Brain pericyte (primary cell): ENCODE data around the gene ALPI.
"Not testable (repeated sequence)": the region's sequence is repeated elsewhere in the genome, so short reads cannot be mapped to it uniquely, and the experiment has no call there.

Experiments used
- DNase-seq: peaks from one replicate; pipeline ENCODE4 v3.0.0-alpha.2; 2012; ENCODE audit warnings: low read depth, low spot score

The ALPI gene

DNA sequence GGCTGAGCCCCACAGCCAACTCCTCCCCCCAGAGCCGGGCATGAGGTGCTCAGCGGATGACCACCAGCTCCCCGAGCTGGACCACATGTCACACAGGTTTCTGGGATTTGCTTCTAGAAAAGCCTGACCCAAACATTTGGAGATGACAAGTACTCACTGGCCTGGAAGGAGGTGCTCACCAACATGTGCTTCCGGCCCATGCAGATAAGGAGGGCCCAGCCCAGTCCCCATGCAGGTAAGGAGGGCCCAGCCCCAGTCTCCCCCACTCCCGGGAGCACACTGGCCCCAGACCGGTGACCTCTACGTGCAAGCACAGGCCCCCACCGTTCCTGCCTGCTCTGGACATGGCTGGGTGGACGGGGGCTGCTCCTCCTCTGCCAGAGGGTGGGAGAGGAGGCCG is 14.0 kb upstream of the ALPI start:
- not testable (repeated sequence) for DNase-seq

DNA sequence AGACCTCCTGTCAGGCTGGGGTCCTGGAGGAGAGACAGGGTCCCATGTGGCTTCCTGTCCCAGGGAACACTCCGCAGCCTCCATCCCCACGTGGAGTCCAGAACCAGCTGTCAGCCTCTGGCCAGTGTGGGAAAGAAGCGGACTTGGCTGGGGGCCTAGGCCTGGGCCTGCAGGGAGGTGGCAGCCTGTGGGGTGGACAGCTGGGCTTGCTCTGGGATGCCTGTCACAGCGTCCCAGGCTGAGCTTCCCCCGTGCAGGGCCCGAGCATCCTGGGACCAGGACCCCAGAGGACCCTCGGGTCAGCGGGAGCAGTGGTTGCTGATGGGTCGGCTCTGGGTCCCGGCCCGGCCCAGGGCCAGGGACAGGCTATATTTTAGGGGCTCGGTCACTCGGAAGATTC is 13.5 kb upstream of the ALPI start:
- DNase-seq: not testable (repeated sequence)

DNA sequence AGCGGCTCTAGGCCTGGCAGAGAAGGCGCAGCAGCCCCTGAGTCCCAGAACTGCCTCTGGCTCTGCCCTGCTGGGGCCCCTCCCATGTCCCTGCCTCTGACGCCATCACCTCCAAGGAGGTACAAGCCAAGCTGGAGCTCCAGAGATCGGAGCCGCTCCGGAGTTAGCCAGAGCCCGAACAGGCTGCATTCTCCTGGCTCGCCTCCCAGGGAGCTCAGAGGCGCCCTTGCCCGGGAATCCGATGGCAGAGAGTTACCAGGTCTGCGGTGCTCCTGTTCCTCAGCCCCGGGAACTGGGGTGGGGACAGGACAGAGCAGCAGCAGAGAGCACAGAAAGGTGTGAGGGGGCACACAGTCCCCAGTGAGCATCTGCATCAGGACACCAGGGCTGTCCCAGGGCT is 12.9 kb upstream of the ALPI start:
- DNase-seq: not testable (repeated sequence)

DNA sequence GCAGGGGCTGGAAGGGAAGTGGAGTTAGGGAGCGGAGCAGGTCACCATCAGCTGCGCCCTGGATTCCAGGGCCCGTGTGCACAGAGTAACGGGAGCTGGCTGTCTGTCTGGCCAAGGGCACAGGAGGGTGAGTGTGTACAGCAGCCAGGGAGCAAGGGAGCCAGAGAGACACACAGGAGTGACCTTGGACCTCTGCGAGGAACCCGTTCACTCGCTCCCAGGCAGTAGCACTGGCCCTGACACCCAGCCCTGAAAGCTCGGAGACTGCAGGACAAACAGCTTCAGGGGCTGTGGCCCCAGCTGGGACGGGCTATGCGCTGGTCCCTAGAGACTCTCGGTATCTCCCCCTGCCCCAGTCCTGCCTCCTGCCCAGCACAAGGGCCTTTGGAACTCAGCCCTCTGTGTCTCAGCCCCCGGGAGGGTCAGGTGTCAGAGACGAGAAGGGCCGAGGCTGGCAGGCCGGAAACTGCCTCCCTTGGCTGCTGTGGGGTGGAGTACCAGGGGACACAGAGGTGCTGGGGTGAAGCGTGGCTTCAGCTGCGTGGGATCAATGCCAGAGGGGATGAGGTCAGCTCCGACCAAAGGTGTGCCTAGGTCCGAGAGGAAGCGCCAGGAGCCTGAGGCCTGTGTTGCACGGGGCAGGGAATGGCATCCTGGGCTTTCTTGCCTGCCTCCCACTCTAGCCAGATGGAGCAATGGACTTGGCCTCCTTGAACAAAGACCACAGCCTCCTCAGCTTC is 12.1 kb upstream of the ALPI start:
- DNase-seq: not testable (repeated sequence)

DNA sequence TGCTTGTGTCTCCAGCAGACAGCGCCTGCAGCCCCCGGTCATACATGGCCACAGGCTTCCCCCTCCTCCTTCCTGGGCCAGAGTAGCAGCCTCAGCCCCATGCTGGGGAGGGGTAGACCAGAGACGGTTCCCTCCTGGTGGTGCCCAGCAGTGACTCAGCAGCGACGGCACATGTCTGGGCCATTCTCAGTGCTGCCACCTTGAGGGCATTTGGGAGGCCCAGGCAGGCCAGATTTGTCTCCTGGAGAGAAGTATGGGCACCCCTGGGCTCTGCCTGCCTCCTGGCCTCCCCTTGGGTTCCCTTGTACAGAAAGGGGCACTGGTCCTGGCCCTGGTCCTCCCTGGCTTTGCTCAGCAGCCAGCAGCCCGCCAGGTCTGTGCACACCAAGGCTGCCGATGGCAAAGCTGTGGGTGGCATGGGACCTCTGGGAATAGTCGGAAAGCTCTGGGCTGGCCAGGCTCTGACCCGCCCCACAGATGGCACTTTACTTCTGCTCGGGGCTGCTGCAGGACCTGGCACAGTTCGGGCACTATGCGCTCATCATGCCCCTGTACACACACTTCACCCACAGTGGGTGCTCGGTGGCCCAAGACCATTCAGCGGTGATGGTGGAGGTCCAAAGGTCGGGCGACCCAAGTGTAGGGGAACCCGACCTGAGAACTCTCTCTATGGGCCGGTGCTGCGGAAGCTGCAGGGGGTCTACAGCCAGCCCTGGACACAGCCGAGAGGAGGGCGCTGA is 11.4 kb upstream of the ALPI start:
- DNase-seq: no peak

DNA sequence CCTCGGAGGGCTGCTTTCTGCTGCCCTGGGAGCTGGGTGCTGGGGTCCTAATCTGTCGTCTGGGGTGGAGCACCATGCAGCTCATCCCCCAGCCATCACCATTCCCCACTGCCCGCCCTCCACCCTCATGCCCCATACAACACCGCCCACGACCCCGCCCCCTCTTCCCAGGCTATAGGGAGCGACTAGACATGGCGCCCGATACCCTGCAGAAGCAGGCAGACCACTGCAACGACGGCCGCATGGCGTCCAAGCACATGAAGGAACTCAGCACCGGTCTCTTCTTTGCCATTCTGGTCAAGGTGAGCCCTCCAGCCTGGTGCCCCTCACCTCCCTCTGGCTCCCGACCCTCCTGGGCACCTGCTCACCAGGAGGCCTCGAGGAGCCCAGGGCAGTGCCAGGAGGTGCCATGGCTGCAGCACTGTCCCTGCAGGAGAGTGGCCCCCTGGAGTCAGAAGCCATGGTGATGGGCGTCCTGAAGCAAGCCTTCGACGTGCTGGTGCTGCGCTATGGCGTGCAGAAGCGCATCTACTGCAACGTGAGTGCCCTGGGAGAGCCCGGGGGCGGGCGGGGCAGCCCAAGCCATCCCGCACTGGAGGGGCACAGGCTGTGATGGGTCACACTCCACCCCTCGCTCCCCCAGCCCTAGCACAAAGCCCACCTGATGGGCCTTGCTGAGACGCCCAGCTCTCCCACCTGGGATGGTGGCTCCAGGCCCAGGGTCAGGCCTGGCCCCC is 10.6 kb upstream of the ALPI start:
- DNase-seq: not testable (repeated sequence)

DNA sequence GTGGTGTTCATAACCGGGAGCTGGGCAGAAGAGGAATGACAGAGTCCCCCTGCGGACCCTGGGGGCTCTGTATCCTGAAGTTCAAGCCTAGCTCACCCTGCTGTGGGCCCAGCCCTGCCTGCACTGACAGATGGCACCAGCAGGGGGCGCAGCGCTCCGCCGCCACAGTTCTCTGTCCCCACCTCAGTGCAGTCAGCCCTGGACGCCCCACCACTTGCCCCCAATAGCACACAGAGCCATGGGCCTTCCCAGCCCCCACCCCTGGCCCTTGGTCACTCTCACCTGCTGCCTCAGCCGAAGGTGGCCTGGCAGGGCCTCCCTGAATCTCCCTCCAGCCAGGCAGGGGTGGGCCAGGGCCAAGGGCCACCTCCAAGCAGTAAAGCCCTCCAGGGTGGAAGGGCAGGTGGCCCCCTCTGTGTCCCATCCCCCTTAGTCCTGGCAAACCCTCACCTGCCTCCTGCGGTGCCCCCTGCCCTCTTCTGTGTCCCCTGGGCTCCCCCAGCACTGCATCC is 9.6 kb upstream of the ALPI start:
- not testable (repeated sequence) for DNase-seq

DNA sequence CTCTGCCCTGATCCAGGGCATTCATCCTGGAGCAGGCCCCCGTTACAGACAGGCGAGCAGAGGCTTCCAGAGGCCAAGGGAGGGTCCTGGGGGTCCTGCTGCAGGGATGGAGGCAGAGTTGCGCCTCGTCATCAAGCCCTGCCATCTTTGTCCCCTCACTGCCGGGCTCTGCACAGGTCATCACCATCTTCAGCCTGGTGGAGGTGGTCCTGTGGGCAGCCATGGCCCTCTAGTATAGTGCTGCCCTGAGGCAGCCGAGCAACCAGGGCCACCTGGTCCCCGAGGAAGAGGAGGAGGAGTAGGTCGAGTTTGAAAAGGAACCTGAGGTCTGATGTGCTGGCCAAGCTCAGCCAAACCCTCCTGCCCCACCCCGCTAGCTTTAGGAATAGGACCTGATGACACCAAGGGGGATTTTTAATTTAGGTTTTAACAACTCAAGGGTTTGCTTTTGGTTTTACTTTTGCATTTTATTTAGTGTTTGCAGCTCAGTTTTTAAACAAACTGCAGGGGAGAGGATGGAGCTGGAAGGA is 8.8 kb upstream of the ALPI start:
- no peak for DNase-seq

DNA sequence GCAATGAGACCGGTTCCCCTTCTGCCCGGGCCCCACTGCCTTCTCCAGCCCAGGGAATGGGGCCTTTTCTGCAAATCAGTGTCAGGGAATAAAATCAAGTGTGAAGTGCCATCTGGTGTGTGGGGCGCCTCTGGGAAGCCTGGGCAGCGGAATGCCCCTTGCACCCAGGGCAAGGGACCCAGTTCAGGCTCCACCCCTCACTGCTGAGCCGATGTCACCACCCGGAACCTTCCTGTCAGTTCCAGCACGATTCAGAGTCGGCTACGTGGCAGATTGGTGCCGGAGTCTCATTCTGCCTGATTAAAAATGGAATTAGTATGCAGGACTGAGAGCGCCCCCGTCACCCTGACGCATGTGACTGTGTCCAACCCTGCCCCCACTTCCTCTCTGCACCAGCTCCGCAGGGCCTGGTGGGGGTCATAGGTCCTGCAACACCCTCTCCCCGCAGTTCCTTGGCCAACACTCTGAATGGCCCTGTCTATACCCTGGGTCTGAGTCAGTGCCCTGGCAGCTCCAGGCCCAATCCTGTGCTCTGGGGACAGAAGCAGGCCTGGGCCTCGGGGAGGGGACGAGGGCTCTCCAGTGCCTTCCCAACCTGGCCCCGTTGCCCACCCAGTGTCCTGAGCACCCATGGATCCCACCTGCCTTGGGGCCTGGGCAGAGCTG is 8.2 kb upstream of the ALPI start:
- no peak for DNase-seq

DNA sequence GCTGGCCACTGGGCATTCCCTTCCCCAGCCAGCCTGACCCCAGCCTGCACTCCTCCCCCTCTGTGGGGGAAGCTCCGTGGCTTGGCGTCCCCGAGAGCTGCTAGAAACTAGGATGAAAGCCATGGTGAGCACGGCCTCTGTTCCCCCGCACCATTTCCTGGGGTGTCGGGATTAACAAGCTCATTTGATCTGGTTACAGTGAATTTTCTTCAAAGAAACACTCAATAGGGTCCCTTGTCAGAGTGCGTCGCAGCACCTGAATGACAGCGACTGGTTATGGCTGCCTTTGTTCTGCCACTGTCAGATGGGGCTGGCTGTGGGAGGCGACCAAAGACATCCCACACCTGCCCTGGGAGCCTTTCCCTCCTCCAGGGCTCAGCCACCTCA is 7.7 kb upstream of the ALPI start:
- DNase-seq: no peak

DNA sequence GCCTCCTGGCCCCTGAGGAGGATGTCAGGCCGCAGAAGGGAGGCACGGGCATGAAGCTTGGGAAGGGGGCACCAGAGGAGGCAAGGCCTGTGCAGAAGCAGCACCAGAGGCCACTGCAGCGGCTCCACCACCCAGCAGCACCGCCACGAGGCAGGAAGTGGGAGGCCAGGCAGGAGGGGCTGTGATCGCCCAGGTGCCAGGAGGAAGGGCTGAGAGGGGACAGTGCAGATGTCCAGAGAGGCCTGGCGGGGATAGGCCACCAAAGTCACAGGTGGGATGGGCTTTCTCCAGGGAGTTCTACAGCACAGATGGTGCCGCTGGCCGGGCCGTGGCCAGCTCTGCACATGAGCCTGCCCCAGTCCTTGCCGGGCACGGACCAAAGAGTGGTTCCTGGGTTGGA is 6.0 kb upstream of the ALPI start:
- no peak for DNase-seq

DNA sequence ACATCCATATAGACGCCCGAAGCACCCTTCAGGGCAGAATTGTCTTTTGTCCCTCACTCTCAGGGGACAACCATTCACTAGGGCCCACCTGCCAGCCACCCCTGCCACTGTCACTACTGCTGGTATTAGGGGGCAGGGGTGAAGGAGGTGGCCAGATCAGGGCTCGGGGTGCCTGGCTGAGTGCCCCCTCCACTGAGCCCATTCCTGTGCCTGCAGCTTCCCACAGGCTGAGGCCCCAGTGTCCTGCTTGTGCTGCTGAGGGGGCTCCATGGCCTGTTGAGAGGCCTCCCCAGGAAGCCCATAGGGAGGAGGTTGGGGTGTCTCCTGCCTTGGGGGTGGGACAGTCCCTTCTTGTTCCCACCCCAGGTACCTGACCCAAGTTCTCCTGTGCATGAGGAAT is 4.3 kb upstream of the ALPI start:
- not testable (repeated sequence) for DNase-seq

DNA sequence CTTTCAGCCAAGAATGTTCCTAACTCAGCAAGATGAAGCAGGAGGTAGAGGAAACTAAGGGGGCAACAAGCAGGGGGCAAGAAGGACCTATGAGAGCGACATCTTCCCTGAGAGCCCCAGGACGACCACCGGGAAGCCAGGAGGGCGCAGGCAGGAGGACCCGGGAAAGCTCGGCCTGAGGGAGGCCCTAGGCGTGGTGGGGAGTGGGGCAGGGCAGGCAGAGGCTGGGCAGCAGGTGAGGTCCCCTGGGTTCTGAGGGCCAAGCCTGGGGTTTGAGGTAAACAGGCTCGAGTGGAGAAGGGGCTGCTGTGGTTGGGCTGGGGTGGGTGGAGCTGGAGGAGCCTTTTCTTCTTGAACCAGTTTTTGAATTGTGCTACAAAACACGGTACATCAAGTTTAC is 1.3 kb upstream of the ALPI start:
- no peak for DNase-seq

DNA sequence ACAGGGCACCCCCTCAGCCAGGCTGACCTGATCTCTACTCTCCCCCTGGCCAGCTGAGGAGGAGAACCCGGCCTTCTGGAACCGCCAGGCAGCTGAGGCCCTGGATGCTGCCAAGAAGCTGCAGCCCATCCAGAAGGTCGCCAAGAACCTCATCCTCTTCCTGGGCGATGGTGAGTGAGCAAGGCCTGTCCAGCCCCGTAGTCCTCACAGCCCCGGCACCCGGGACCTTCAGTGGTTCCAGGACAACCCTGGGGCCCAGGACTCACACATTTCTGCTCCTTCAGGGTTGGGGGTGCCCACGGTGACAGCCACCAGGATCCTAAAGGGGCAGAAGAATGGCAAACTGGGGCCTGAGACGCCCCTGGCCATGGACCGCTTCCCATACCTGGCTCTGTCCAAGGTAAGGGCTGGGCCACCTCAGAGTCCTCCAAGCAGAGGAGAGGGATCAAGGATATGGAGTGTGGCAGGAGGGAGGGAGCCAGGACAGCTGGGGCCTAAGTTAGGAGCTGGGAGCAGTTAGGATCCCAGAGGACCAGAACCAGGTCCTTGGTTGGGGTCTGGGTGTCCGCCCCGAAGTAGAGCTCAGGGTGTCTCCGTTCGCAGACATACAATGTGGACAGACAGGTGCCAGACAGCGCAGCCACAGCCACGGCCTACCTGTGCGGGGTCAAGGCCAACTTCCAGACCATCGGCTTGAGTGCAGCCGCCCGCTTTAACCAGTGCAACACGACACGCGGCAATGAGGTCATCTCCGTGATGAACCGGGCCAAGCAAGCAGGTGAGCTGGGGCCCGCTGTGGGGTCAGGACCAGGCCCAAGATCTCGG is 555 bp downstream of the ALPI start:
- no peak for DNase-seq

DNA sequence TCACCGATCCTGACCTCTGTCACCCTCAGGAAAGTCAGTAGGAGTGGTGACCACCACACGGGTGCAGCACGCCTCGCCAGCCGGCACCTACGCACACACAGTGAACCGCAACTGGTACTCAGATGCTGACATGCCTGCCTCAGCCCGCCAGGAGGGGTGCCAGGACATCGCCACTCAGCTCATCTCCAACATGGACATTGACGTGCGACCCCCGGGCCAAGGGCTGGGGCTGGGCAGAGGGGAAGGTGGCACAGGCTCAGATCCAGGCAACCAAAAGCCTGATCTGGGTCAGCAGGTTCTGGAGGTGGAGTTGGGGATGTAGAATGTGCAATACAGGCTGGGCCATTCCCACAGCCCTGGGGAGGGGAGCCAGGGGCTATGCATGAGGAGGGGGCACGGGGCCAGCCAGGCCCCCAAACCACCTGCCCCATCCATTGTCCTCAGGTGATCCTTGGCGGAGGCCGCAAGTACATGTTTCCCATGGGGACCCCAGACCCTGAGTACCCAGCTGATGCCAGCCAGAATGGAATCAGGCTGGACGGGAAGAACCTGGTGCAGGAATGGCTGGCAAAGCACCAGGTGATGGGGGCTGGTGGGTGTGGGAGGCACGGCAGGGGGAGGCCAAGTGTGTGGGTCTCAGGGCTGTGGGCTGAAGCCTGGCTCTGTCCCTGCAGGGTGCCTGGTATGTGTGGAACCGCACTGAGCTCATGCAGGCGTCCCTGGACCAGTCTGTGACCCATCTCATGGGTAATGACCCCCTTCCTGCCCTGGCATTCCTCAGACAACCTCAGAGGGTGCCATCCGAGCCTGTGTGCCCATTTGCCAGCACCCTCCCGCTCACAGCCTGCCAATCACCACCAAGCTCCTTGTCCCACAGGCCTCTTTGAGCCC is 1.4 kb downstream of the ALPI start:
- no peak for DNase-seq

DNA sequence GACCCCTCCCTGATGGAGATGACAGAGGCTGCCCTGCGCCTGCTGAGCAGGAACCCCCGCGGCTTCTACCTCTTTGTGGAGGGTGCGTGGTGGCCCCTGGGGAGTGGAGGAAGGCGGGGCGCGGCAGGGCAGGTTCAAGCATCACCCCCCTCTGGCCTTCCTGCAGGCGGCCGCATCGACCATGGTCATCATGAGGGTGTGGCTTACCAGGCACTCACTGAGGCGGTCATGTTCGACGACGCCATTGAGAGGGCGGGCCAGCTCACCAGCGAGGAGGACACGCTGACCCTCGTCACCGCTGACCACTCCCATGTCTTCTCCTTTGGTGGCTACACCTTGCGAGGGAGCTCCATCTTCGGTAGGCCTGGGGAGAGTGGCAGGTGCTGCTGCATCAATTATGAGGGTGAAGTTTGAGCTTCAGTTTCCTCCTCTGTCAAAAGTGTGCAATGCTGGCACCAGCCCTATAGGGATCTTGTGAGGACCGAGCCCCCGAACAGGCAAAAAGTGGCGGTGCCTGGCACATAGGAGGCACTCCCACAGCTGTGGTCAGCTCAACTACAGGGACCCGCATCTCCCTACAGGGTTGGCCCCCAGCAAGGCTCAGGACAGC is 2.2 kb downstream of the ALPI start:
- DNase-seq: no peak

DNA sequence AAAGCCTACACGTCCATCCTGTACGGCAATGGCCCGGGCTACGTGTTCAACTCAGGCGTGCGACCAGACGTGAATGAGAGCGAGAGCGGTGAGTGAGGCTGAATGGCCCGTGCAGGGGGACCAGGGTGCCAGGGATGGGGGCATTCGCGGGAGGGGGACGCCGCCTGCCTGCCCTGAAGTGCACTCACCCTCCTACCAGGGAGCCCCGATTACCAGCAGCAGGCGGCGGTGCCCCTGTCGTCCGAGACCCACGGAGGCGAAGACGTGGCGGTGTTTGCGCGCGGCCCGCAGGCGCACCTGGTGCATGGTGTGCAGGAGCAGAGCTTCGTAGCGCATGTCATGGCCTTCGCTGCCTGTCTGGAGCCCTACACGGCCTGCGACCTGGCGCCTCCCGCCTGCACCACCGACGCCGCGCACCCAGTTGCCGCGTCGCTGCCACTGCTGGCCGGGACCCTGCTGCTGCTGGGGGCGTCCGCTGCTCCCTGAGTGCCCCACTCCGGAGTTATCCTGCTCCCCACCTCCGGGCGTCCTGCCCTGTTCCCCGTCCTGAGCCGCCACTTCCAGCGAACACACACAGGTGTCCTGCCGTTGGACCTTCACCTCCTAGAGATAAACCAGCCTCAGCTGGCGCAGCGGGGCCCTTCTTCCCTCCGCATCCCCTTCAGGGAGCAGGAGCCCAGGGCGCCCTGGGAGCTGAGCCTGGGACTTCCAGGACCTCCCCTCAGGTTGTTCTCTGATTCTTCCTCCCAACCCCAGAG is 2.9 kb downstream of the ALPI start:
- DNase-seq: no peak

DNA sequence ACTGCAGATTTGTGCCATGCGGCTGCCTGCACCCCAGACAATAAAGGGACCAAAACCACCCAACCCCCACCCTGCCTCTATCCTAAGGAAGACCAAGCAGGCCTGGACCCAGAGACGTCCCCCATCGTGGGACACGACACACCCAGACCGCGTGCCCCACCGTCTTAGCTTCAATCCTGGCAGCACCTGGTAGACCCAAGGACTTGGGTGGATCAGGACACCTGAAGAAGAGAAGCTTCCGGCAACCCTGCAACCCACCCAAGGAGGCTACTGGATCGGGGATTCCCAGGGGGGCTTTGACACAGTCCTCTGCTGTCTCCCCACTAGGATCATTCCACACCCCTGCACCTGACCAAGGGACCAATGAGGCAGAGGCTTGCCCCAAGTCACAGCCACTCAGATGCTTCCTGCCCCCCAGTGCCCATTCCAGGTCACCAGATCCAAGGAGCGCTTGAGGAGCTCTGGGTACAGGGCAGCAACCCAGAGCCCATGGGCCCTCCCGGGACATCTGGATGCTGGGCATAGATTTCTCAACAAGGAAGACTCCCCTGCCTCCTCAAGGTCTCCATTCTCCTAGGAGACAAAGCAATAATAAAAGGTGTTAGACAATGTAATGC is 3.6 kb downstream of the ALPI start:
- no peak for DNase-seq
